ENCODE measurements around the gene ME3.
"Not testable (repeated sequence)": the region's sequence is repeated elsewhere in the genome, so short reads cannot be mapped to it uniquely, and the experiment has no call there.

Gene ME3

DNA sequence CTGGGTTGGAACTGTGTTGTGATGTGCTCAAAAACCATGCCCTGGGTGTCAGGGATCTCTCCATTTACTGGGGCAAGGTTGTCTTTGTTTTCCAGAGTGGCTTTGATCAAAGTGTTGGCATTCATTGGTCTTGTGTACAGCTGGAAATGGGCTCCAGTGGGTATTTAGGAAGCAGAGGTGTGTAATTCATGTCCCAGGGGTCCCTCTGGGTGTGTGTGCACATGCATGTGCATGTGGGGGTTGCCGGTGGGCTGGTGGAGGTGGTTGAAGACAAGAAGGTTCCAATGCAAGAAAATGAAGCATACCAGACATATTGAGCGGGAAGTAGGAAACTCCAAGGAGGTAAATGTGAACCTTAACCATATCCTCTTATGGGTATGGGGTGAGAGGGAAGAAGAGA lies 121.7 kb downstream of the ME3 start:
- no peaks in the 10 kb centered on the region for H3K9me3 ChIP-seq (ENCODE audit: control insufficient read depth, low read length)
- WGBS, 2 experiments: 93 to 98% methylated on average over 2 of the region's 2 CpGs
- no peak overlapping the region for H3K27ac ChIP-seq (ENCODE audit: insufficient read depth, low read depth, low read length, poor library complexity, severe bottlenecking)
- no peaks in the 10 kb centered on the region for H3K4me1 ChIP-seq (ENCODE audit: control insufficient read depth, insufficient read depth, low read length)
- H3K36me3 ChIP-seq (ENCODE audit: control insufficient read depth, insufficient read depth, low read length): no peaks in the 10 kb centered on the region
- no peaks in the 10 kb centered on the region for H3K27me3 ChIP-seq (ENCODE audit: control insufficient read depth, insufficient read depth, low read length, poor library complexity, severe bottlenecking)
- H3K4me3 ChIP-seq (ENCODE audit: insufficient read depth, low read depth, low read length): no peak overlapping the region

DNA sequence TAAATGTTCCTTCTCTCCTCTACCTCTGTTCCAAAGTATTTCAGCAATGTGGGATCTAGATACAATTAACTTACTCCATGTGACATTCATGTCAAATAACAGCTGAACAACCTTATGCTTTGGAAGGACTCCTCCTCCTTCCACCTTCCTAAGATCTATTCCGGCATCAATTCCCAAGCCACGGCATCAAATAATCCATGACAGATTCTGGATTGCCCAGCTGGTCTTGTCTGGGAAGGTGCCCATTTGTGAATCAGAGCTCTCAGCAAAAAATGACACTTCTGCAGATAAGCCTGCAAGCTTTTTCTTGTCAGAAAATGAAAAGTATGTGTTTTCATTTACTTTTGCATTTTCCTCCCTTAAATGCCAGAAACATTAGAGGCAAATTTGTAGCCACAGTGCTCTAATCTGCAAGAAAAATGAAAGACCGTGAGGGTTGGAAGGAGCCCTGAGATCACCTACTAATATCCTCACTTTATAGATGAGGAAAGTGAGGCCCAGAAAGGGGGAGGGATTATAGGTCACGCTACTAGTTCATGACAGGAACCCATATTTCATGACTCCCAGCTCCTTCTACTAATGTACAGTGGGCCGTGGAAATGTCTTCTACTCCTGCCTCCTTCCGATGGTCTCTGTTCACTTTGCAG lies 124.0 kb downstream of the ME3 start:
- Histone ChIP-seq H3K4me3 (ENCODE audit: insufficient read depth, low read depth, low read length) (no peak overlapping the region), H3K4me1 (ENCODE audit: control insufficient read depth, insufficient read depth, low read length) (no peaks in the 10 kb centered on the region), H3K27me3 (ENCODE audit: control insufficient read depth, insufficient read depth, low read length, poor library complexity, severe bottlenecking) (no peaks in the 10 kb centered on the region), H3K27ac (ENCODE audit: insufficient read depth, low read depth, low read length, poor library complexity, severe bottlenecking) (no peak overlapping the region), H3K36me3 (ENCODE audit: control insufficient read depth, insufficient read depth, low read length) (no peaks in the 10 kb centered on the region), H3K9me3 (ENCODE audit: control insufficient read depth, low read length) (no peaks in the 10 kb centered on the region)
- WGBS, 2 experiments: 94% methylated on average over 6 of the region's 6 CpGs

DNA sequence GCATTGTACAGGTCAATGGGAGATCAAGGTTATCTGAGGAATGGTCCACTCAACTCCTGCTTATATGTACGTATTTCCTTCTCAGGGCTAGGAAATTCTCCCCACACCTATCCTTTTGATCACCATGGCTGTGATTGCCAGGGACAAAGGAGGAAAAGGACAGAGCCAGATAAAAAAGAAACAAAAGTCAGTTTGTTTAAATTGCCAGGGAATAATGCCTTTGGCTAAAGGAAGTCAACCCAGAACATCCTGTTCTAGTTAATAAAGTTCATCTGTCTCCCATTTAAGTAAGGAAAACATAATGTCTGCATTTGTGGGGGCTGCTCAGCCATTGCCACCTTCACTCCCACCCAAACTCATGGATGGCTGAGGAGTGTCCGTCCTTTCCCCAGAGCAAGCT lies 124.7 kb downstream of the ME3 start:
- H3K4me1 ChIP-seq (ENCODE audit: control insufficient read depth, insufficient read depth, low read length): no peaks in the 10 kb centered on the region
- no peak overlapping the region for H3K27ac ChIP-seq (ENCODE audit: insufficient read depth, low read depth, low read length, poor library complexity, severe bottlenecking)
- WGBS, 2 experiments: 82 to 93% methylated on average over 2 of the region's 2 CpGs

DNA sequence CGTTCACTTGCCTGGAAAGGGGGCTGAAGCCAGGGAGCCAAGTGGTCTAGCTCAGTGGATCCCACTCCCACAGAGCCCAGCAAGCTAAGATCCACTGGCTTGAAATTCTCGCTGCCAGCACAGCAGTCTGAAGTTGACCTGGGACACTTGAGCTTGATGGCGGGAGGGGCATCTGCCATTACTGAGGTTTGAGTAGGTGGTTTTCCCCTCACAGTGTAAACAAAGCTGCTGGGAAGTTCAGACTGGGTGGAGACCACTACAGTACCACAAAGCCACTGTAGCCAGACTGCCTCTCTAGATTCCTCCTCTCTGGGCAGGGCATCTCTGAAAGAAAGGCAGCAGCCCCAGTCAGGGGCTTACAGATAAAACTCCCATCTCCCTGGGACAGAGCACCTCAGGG lies 131.1 kb downstream of the ME3 start:
- not testable (repeated sequence) for H3K36me3 ChIP-seq (ENCODE audit: control insufficient read depth, insufficient read depth, low read length); H3K27me3 ChIP-seq (ENCODE audit: control insufficient read depth, insufficient read depth, low read length, poor library complexity, severe bottlenecking); H3K27ac ChIP-seq (ENCODE audit: insufficient read depth, low read depth, low read length, poor library complexity, severe bottlenecking); H3K9me3 ChIP-seq (ENCODE audit: control insufficient read depth, low read length); H3K4me1 ChIP-seq (ENCODE audit: control insufficient read depth, insufficient read depth, low read length); H3K4me3 ChIP-seq (ENCODE audit: insufficient read depth, low read depth, low read length)
- WGBS, 2 experiments: 91% methylated on average over 3 of the region's 3 CpGs

More for the DNA sequence above, 124.7 kb downstream of the ME3 start:
- no peaks in the 10 kb centered on the region for H3K9me3 ChIP-seq (ENCODE audit: control insufficient read depth, low read length)
- no peak overlapping the region for H3K4me3 ChIP-seq (ENCODE audit: insufficient read depth, low read depth, low read length)
- no peaks in the 10 kb centered on the region for H3K36me3 ChIP-seq (ENCODE audit: control insufficient read depth, insufficient read depth, low read length)
- H3K27me3 ChIP-seq (ENCODE audit: control insufficient read depth, insufficient read depth, low read length, poor library complexity, severe bottlenecking): no peaks in the 10 kb centered on the region

DNA sequence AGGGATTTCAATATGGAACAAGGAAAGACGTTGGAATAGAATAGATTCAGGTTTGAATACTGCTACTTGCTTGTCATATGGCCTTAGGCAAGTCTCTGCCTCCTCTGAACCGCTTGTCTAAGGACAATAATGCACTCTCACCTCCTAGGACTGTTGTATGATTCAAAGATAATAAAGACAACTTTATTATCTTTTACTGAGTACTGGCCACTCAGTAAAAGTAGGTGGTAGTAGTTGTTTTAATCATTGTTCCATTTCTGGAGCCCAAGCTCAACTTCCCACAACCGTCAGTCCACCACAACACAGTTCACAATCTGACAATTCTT lies 134.2 kb downstream of the ME3 start:
- H3K27ac ChIP-seq (ENCODE audit: insufficient read depth, low read depth, low read length, poor library complexity, severe bottlenecking): no peak overlapping the region
- H3K4me1 ChIP-seq (ENCODE audit: control insufficient read depth, insufficient read depth, low read length): no peaks in the 10 kb centered on the region
- no peaks in the 10 kb centered on the region for H3K27me3 ChIP-seq (ENCODE audit: control insufficient read depth, insufficient read depth, low read length, poor library complexity, severe bottlenecking)
- H3K36me3 ChIP-seq (ENCODE audit: control insufficient read depth, insufficient read depth, low read length): no peaks in the 10 kb centered on the region
- H3K9me3 ChIP-seq (ENCODE audit: control insufficient read depth, low read length): no peaks in the 10 kb centered on the region
- H3K4me3 ChIP-seq (ENCODE audit: insufficient read depth, low read depth, low read length): no peak overlapping the region
- 87 to 94% methylated on average over 3 of the region's 3 CpGs for whole genome bisulfite sequencing, 2 experiments

DNA sequence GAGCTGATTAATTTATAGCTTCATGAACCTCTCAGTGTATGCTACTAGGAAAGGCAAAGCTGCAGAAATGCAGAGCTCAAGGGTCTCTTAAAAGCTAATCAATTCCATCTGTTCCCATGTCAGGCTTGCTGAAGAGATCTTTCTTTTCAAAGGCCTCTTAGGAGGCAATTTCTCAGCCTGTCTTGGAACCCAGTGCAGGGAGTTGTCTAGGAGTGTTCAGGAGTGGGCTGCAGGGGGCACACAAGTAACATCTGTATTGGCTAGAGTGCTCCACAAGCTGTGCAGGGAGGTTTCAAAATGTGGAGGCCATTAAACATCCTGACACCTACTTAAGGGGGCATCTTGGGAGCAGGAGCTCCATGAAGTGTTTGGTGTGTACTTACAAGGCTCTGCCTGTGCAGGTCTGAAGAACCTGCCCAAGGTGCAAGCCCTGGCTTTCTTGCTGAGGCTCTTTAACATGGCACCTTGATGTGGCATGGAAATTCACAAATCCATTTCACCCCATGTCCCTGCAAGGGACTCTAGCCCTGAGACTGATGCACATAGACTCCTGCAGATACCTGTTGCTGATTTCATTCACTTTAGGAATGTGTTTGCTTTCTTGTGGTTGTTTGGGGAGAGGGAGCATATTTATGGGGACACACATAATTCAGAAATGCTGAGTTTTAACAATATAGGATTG lies 134.7 kb downstream of the ME3 start:
- Histone ChIP-seq H3K4me1 (ENCODE audit: control insufficient read depth, insufficient read depth, low read length) (no peaks in the 10 kb centered on the region), H3K4me3 (ENCODE audit: insufficient read depth, low read depth, low read length) (no peak overlapping the region), H3K9me3 (ENCODE audit: control insufficient read depth, low read length) (no peaks in the 10 kb centered on the region), H3K36me3 (ENCODE audit: control insufficient read depth, insufficient read depth, low read length) (no peaks in the 10 kb centered on the region), H3K27me3 (ENCODE audit: control insufficient read depth, insufficient read depth, low read length, poor library complexity, severe bottlenecking) (no peaks in the 10 kb centered on the region), H3K27ac (ENCODE audit: insufficient read depth, low read depth, low read length, poor library complexity, severe bottlenecking) (no peak overlapping the region)

DNA sequence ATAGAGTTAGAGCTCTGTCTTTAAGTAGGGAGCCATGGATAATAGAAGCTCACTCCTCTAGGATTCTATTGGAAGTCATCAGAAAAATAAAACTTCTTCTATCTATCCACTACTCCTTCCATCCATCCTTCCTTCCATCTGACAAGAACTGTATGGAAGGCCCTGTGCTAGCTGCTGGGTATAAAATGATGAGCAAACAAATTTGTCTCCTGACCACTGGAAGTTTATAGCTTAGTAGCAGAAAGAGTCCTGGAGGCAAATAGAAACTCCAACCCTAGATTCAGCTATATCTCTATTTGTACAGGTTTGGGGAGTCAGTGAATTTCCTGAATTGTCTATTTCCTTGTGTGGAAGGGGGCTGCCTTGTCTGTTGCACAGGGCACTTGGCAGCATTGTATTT lies 136.6 kb downstream of the ME3 start:
- H3K4me1 ChIP-seq (ENCODE audit: control insufficient read depth, insufficient read depth, low read length): no peaks in the 10 kb centered on the region
- H3K27me3 ChIP-seq (ENCODE audit: control insufficient read depth, insufficient read depth, low read length, poor library complexity, severe bottlenecking): no peaks in the 10 kb centered on the region
- no peak overlapping the region for H3K27ac ChIP-seq (ENCODE audit: insufficient read depth, low read depth, low read length, poor library complexity, severe bottlenecking)
- H3K4me3 ChIP-seq (ENCODE audit: insufficient read depth, low read depth, low read length): no peak overlapping the region
- no peaks in the 10 kb centered on the region for H3K36me3 ChIP-seq (ENCODE audit: control insufficient read depth, insufficient read depth, low read length)
- H3K9me3 ChIP-seq (ENCODE audit: control insufficient read depth, low read length): no peaks in the 10 kb centered on the region

DNA sequence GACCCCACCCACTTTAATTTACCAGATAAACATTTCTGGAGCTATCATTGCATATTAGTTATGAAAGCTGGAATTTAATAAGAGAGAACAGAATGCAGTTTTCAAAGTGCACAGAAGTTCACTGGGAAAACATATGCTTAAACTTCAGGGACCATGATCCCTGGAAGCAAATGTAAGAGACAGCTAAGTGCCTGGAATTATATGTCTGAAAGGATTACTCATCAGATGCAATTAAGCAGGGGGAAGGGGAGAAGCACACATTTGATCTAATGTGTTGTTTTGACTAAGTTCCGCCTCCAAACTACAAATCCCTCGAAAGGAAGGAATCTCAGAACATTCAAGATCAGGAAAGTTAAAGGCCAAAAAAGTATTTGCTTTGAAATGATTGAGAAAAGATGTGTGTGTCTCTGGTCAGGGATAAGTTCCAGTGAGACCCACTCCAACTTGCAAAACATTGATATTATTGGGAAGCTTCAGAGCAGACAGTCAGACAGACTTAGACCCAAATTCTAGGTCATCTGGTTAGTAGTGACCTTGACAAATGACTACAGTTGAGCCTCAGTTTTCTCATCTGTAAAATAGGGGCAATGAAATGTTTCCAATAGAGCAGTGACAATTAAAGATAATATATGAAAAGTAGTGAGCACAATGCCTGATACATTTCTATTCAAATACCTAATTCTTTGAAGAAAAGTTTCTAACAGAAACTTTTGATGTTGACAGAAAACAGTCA lies 147.6 kb downstream of the ME3 start:
- Histone ChIP-seq H3K4me3 (ENCODE audit: insufficient read depth, low read depth, low read length) (no peak overlapping the region), H3K27me3 (ENCODE audit: control insufficient read depth, insufficient read depth, low read length, poor library complexity, severe bottlenecking) (no peaks in the 10 kb centered on the region), H3K9me3 (ENCODE audit: control insufficient read depth, low read length) (no peaks in the 10 kb centered on the region), H3K27ac (ENCODE audit: insufficient read depth, low read depth, low read length, poor library complexity, severe bottlenecking) (no peak overlapping the region), H3K36me3 (ENCODE audit: control insufficient read depth, insufficient read depth, low read length) (no peaks in the 10 kb centered on the region), H3K4me1 (ENCODE audit: control insufficient read depth, insufficient read depth, low read length) (no peaks in the 10 kb centered on the region)
- 92 to 100% methylated on average over 2 of the region's 2 CpGs for WGBS, 2 experiments

DNA sequence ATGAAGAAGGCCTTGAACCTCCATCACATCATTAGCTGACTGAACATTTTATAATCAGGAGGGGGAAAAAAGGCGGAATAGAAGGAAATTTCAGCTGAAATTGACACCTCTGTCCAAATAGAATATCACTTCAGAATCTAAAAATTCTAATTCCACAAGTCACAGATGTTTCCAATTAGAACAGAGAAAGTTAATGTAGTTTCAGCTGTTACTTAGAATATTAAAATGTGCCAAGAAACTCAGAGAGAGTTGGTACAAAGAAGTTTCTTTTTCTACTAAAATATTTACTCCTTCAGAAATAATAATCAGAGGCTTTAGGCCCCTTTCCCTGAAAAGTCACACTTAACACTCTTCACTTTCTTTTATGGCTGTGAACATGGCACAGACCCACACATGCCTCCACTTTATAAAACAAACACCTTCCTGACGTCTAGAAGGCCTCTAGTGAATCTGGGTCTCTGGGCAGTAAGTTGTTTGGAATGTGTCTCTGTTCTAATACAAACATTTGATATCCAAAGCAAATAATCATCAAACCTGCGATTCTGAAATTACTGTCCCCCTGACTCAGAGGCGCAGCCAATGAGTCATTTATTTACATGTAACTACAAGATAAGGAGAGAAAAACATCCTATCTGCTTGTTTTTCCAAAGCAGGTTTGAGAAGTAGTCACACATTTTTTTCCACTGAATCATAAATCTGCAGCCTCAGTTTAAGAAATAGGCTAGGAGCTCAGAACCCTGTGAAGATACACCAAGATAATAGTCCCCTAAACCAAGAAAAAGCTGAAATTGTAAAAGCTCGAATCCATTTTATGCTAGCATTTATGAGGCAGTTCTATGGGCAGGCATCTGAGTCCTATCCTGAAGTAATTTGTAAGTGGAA lies 148.4 kb downstream of the ME3 start:
- Histone ChIP-seq H3K27ac (ENCODE audit: insufficient read depth, low read depth, low read length, poor library complexity, severe bottlenecking) (no peak overlapping the region), H3K4me3 (ENCODE audit: insufficient read depth, low read depth, low read length) (no peak overlapping the region), H3K9me3 (ENCODE audit: control insufficient read depth, low read length) (no peaks in the 10 kb centered on the region), H3K27me3 (ENCODE audit: control insufficient read depth, insufficient read depth, low read length, poor library complexity, severe bottlenecking) (no peaks in the 10 kb centered on the region), H3K4me1 (ENCODE audit: control insufficient read depth, insufficient read depth, low read length) (peaks cover 6% of the 10 kb centered on the region), H3K36me3 (ENCODE audit: control insufficient read depth, insufficient read depth, low read length) (no peaks in the 10 kb centered on the region)
- 77 to 92% methylated on average over 4 of the region's 5 CpGs for WGBS, 2 experiments

DNA sequence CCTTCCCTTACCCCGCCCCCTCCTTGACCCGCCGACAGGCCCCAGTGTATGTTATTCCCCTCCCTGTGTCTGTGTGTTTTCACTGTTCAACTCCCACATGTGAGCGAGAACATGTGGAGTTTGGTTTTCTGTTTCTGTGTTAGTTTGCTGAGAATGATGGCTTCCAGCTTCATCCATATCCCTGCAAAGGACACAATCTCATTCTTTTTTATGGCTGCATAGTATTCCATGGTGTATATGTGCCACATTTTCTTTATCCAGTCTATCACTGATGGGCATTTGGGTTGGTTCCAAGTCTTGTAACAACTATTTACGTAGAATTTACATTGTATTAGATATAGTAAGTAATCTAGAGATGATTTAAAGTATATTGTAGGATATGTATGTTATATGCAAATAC lies 149.9 kb downstream of the ME3 start:
- not testable (repeated sequence) for H3K4me3 ChIP-seq (ENCODE audit: insufficient read depth, low read depth, low read length); H3K9me3 ChIP-seq (ENCODE audit: control insufficient read depth, low read length); H3K27ac ChIP-seq (ENCODE audit: insufficient read depth, low read depth, low read length, poor library complexity, severe bottlenecking); H3K27me3 ChIP-seq (ENCODE audit: control insufficient read depth, insufficient read depth, low read length, poor library complexity, severe bottlenecking); H3K4me1 ChIP-seq (ENCODE audit: control insufficient read depth, insufficient read depth, low read length); H3K36me3 ChIP-seq (ENCODE audit: control insufficient read depth, insufficient read depth, low read length)
- 92 to 95% methylated on average over 4 of the region's 5 CpGs for WGBS, 2 experiments

All from ectodermal cell (in vitro differentiated cells).